ENCODE results near the gene CDYL2. TPM values are rescaled to one million over a fixed set of nuclear protein-coding genes. Genes with fewer than 3 reads are reported as not detected.

The CDYL2 gene
- total RNA-seq, 1 experiment from 2014 or later, result 7.1 TPM

- Mint-ChIP-seq H3K27ac (ENCODE audit: low read depth, unreplicated experiment) (no peak overlapping the region), H3K27me3 (ENCODE audit: insufficient read depth, unreplicated experiment) (no peaks in the 10 kb centered on the region), H3K4me1 (ENCODE audit: insufficient read depth, unreplicated experiment) (no peaks in the 10 kb centered on the region), H3K9me3 (ENCODE audit: unreplicated experiment) (peaks cover 8% of the 10 kb centered on the region), H3K36me3 (ENCODE audit: insufficient read depth, unreplicated experiment) (no peaks in the 10 kb centered on the region), H3K4me3 (ENCODE audit: unreplicated experiment) (no peak overlapping the region)
- no TSS peak for BruUV-seq (replicated peaks)
- CTCF ChIA-PET, result no interaction called here
- no peak for TF ChIP-seq CTCF (IDR thresholded peaks at IDR 0.05; ENCODE audit: unreplicated experiment)
- POLR2A ChIA-PET, result interaction anchor here (0.7 kb wide), 1 partner anchor 50 kb away, joined by 3 read pairs; no protein-coding TSS in a partner anchor
- intact Hi-C loops (cut with micrococcal nuclease), result no loop called here
- DNase-seq (ENCODE audit: unreplicated experiment), result no peak
Observed at GRCh38 chr16:80695020-80695419, 109.4 kb downstream of the CDYL2 start.

DNA sequence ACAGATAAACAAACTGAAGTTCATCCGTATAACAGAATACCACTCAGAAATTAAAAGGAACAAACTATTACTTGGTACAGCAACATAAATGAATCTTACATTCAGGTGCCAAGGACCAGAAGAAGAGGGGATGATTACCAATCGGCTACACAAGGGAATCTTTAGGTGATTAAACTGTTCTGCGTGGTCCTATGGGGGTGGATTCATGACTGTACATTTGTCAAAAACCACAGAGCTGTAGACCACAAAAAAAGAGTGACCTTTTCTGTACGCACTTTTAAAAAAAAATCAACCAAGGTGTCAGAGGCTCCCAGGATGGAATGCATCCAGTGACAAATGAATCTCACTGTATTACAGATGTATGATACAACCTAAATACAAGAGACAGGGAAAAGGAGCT, 110.8 kb downstream of the CDYL2 start:
- ChIA-PET CTCF (no interaction called here), POLR2A (no interaction called here)
- DNase-seq (ENCODE audit: unreplicated experiment), result no peak
- H3K4me1 Mint-ChIP-seq (ENCODE audit: insufficient read depth, unreplicated experiment), result no peaks in the 10 kb centered on the region
- no TSS peak for BruUV-seq (replicated peaks)
- H3K36me3 Mint-ChIP-seq (ENCODE audit: insufficient read depth, unreplicated experiment), result no peaks in the 10 kb centered on the region
- H3K9me3 Mint-ChIP-seq (ENCODE audit: unreplicated experiment), result peaks cover 8% of the 10 kb centered on the region
- H3K27me3 Mint-ChIP-seq (ENCODE audit: insufficient read depth, unreplicated experiment), result no peaks in the 10 kb centered on the region
- no peak overlapping the region for H3K27ac Mint-ChIP-seq (ENCODE audit: low read depth, unreplicated experiment)
- H3K4me3 Mint-ChIP-seq (ENCODE audit: unreplicated experiment), result no peak overlapping the region
- TF ChIP-seq CTCF (IDR thresholded peaks at IDR 0.05; ENCODE audit: unreplicated experiment), result no peak
- intact Hi-C loops (cut with micrococcal nuclease), result no loop called here

GRCh38 chr16:80692270-80692669, 112.1 kb downstream of the CDYL2 start:
- H3K4me3 Mint-ChIP-seq (ENCODE audit: unreplicated experiment), result no peak overlapping the region
- no peak overlapping the region for H3K27ac Mint-ChIP-seq (ENCODE audit: low read depth, unreplicated experiment)
- ChIA-PET POLR2A (no interaction called here), CTCF (interaction anchor here (0.6 kb wide), 1 partner anchor 33 kb away, joined by 3 read pairs; no protein-coding TSS in a partner anchor)
- intact Hi-C loops (cut with micrococcal nuclease), result no loop called here
- H3K4me1 Mint-ChIP-seq (ENCODE audit: insufficient read depth, unreplicated experiment), result no peaks in the 10 kb centered on the region
- no peaks in the 10 kb centered on the region for H3K27me3 Mint-ChIP-seq (ENCODE audit: insufficient read depth, unreplicated experiment)
- H3K9me3 Mint-ChIP-seq (ENCODE audit: unreplicated experiment), result peaks cover 8% of the 10 kb centered on the region
- H3K36me3 Mint-ChIP-seq (ENCODE audit: insufficient read depth, unreplicated experiment), result no peaks in the 10 kb centered on the region
- TF ChIP-seq CTCF (IDR thresholded peaks at IDR 0.05; ENCODE audit: unreplicated experiment), result no peak
- no peak for DNase-seq (ENCODE audit: unreplicated experiment)
- no TSS peak for BruUV-seq (replicated peaks)

DNA sequence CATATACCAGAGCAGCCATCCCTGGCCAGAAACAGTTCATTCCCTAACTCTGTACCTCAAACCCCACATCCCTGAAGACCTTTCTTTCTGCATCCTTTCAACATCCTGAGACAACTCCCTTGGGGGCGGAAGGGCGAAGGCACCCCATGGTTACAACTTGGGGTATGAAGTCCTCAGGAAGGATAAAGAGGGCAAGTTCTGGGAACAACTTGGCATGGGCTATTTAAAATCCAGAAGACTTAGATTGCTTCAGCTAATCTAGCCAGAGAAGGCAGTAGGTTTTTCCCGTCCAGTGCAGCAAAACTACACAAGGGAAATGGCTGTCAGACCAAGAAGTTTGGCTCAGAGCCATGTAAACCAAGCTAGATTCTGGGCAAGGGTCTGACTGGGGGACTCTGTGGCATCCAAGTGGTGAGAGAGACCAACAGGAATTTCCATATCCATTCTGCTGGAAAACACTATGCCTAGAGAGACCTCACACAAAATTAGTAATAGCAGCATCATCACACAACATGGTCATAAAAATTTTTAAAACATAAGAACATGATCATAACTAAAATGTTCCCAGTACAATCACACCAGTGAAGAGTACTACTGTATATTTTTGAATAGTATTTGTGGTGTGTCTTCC, 113.2 kb downstream of the CDYL2 start:
- Mint-ChIP-seq H3K27ac (ENCODE audit: low read depth, unreplicated experiment) (no peak overlapping the region), H3K27me3 (ENCODE audit: insufficient read depth, unreplicated experiment) (no peaks in the 10 kb centered on the region), H3K9me3 (ENCODE audit: unreplicated experiment) (peaks cover 8% of the 10 kb centered on the region), H3K4me3 (ENCODE audit: unreplicated experiment) (no peak overlapping the region), H3K4me1 (ENCODE audit: insufficient read depth, unreplicated experiment) (no peaks in the 10 kb centered on the region), H3K36me3 (ENCODE audit: insufficient read depth, unreplicated experiment) (no peaks in the 10 kb centered on the region)
- DNase-seq (ENCODE audit: unreplicated experiment), result no peak
- no peak for TF ChIP-seq CTCF (IDR thresholded peaks at IDR 0.05; ENCODE audit: unreplicated experiment)
- ChIA-PET CTCF (no interaction called here), POLR2A (no interaction called here)
- intact Hi-C loops (cut with micrococcal nuclease), result no loop called here
- BruUV-seq (replicated peaks), result no TSS peak

All from MCF 10A (cell line).